Activated T-helper 1 cell treated with anti-CD3 and anti-CD28 coated beads, Interleukin-12 subunit alpha, Interleukin-12 subunit beta, Interleukin-2, Interleukin-4 antibody, amounts not matched to agents 30 ng/mL and 10 ng/mL and 1 ng/mL, durations not matched to agents 14 hours and 24 hours and 36 hours (primary cell): ENCODE results near the gene RRAD. TPM values are rescaled to one million over a fixed set of nuclear protein-coding genes. Genes with fewer than 3 reads are reported as not detected.
A peak's percentile ranks its signal among the peaks of the same experiment; 100 is the strongest.
"Not testable (repeated sequence)": the region's sequence is repeated elsewhere in the genome, so short reads cannot be mapped to it uniquely, and the experiment has no call there.

ENCODE experiments used
- DNase-seq: peaks from one replicate; pipeline ENCODE4 v3.0.0; 2021; ENCODE audit warnings: low spot score
- H3K27ac Mint-ChIP-seq: one replicate; pipeline ENCODE4 v1.8.0; 2021; ENCODE audit warnings: mild to moderate bottlenecking, mixed read lengths
- H3K27me3 Mint-ChIP-seq: one replicate; pipeline ENCODE4 v1.8.0; 2022; ENCODE audit warnings: mild to moderate bottlenecking, moderate library complexity, mixed read lengths; ENCODE audit not compliant: insufficient read depth
- H3K36me3 Mint-ChIP-seq: one replicate; pipeline ENCODE4 v1.8.0; 2021; ENCODE audit warnings: low read depth, mixed read lengths
- H3K4me1 Mint-ChIP-seq: one replicate; pipeline ENCODE4 v1.8.0; 2021; ENCODE audit warnings: low read depth, mixed read lengths
- H3K4me3 Mint-ChIP-seq: one replicate; pipeline ENCODE4 v1.8.0; 2021; ENCODE audit warnings: mild to moderate bottlenecking, moderate library complexity, mixed read lengths
- H3K9me3 Mint-ChIP-seq: one replicate; pipeline ENCODE4 v1.8.0; 2021; ENCODE audit warnings: mixed read lengths
- intact Hi-C: fragments of 100-400 bp; cut with micrococcal nuclease; formaldehyde crosslinking; loops from one replicate; pipeline ENCODE4 v1.15.1; 2024
- total RNA-seq: library from RNA; stranded (reverse); gene quantifications from 2 replicates; pipeline ENCODE4 v1.2.3, GENCODE V29; 2022

The RRAD gene
- total RNA-seq, 1 donor from 2014 or later = 0.83 TPM

DNA sequence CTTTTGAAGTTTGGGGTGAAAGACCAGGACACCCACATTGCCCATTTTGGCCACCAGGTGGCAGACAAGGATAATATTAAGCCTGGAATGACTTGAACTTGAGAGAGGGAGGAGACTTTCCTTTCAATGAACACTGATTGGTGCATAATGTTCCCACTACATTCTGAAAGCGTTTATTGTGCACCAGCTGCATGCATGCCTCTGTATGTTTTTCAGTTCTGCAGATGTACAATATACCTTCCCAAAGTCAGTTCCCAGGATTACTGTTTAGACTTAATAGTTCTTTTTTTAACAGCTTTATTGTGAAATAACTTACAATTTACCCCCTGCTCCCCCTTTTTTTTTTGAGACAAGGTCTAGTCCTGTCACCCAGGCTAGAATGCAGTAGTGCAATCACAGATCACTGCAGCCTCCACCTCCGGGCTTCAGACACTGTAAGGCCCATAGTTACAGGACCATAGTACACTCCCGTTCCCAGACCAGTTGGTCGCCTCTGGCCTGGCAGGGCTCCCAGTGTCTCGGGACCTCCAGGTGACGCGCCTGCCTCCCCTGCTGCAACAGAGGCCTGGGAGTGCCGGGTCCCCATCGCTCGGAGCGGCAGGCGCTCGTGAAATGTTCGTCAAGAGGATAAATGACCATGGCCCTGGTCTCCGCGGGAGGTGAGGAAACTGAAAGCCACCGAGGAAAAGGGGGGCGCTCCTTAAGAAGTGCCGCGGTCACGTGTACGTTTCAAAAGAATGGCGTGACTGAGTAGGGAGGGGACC, 22.1 kb upstream of the RRAD start:
- Mint-ChIP-seq H3K27ac (no peak overlapping the region), H3K4me1 (peaks cover 24% of the 10 kb centered on the region), H3K9me3 (peaks cover 8% of the 10 kb centered on the region), H3K36me3 (peaks cover 6% of the 10 kb centered on the region), H3K27me3 (peaks cover 19% of the 10 kb centered on the region), H3K4me3 (peak overlapping the region; percentile 87)
- peak; percentile 78 for DNase-seq
- intact Hi-C loops = loop anchor here (1.0 to 2.0 kb wide), 6 partner anchors 13 to 301 kb away; partner anchors contain the start of genes CIAO2B, FBXL8, SLC9A5 and TRADD

DNA sequence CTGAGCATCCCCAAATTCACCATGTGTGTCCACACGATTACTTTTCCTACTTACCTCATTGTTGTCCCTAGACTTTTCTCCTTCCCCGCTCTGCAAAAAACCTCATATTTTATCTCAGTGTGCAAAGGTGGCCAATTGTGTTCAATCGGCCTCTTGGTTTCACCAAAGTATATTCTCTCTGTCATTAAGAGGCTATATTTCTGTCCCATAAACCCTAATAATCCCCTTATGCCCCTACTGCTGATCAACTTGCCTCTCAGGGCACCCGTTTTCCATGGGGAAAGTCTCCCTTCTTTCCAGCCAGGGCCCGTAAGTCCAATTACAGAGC, 21.6 kb upstream of the RRAD start:
- no peak for DNase-seq
- Mint-ChIP-seq H3K9me3 (peaks cover 8% of the 10 kb centered on the region), H3K4me3 (no peak overlapping the region), H3K36me3 (peaks cover 6% of the 10 kb centered on the region), H3K27ac (no peak overlapping the region), H3K4me1 (peaks cover 24% of the 10 kb centered on the region), H3K27me3 (peaks cover 19% of the 10 kb centered on the region)
- intact Hi-C loops = loop anchor here (1.0 to 2.0 kb wide), 6 partner anchors 13 to 301 kb away; partner anchors contain the start of genes CIAO2B, FBXL8, SLC9A5 and TRADD

DNA sequence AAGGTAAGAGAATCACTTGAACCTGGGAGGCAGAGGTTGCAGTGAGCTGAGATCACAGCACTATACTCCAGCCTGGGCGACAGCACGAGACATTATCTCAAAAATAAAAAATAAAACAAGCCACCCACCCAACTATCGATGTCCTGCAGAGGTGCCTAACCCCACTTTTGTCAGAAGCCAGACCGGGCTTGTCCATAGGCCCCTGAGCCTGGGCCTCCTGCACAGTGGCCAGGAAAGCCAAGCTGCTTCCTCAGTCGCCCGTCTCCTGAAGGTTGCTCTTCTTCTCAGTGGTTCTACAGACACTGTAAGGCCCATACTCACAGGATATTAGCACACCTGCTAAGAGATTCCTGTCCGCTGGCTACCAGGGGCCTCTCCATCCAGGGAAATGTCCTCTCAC, 21.2 kb upstream of the RRAD start:
- Mint-ChIP-seq H3K27me3 (peaks cover 19% of the 10 kb centered on the region), H3K9me3 (peaks cover 4% of the 10 kb centered on the region), H3K4me3 (no peak overlapping the region), H3K4me1 (peaks cover 24% of the 10 kb centered on the region), H3K36me3 (peaks cover 6% of the 10 kb centered on the region), H3K27ac (no peak overlapping the region)
- intact Hi-C loops = loop anchor here (2.0 kb wide), 2 partner anchors 208 to 238 kb away; no protein-coding TSS in a partner anchor
- DNase-seq = no peak

DNA sequence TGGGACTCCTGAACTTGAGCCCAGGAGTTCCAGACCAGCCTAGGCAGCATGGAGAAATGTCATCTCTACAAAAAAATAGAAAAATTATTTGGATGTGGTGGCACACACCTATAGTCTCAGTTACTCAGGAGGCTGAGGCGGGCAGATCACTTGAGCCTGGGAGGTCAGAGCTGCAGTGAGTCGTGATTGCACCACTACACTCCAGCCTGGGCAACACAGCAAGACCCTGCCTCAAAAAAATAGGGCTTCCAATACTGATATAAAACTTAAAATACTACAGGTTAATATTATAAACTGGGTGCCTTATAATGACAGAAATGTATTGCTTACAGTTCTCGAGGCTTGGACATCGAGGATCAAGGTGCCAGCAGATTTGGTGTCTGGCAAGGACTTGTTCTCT, 20.6 kb upstream of the RRAD start:
- Mint-ChIP-seq H3K9me3 (no peaks in the 10 kb centered on the region), H3K36me3 (peaks cover 7% of the 10 kb centered on the region), H3K27ac (no peak overlapping the region), H3K4me3 (no peak overlapping the region), H3K27me3 (peaks cover 19% of the 10 kb centered on the region), H3K4me1 (peaks cover 24% of the 10 kb centered on the region)
- intact Hi-C loops = loop anchor here (2.0 kb wide), 2 partner anchors 209 to 239 kb away; no protein-coding TSS in a partner anchor
- no peak for DNase-seq

DNA sequence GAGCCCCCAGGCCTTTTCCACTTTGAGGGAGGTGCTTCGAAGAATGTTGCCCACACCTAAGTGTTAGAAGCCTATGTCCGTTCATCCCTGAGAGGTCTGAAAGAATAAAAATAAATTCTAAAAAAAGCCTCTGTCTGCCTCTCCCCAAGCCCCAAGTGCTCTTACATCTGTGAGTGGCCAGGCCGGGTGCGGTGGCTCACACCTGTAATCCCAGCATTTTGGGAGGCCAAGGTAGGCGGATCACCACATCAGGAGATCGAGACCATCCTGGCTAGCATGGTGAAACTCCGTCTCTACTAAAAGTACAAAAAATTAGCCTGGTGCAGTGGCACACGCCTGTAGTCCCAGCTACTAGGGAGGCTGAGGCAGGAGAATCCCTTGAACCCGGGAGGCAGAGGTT, 19.6 kb upstream of the RRAD start:
- peaks cover 19% of the 10 kb centered on the region for H3K27me3 Mint-ChIP-seq
- intact Hi-C loops = not testable (repeated sequence)

DNA sequence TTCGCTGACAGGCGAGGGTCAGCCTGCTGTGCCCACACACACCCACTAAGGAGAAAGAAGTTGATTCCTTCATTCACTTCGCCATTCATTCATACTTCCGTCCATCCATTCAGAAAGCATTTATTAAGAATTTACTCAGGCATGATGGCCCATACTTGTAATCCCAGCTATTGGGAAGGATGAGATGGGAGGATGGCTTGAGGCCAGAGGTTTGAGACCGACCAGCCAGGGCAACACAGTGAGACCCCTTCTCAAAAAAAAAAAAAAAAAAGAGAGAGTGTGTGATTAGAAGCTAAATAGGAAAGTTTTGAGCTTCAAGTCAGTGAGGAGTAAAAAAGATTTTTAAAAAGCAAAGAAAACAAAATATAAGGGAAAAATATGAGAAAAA, 18.7 kb upstream of the RRAD start:
- peaks cover 10% of the 10 kb centered on the region for H3K27me3 Mint-ChIP-seq
- H3K36me3 Mint-ChIP-seq = peaks cover 7% of the 10 kb centered on the region
- intact Hi-C loops = no loop called here
- H3K27ac Mint-ChIP-seq = no peak overlapping the region
- H3K9me3 Mint-ChIP-seq = no peaks in the 10 kb centered on the region
- peaks cover 16% of the 10 kb centered on the region for H3K4me1 Mint-ChIP-seq
- H3K4me3 Mint-ChIP-seq = no peak overlapping the region
- DNase-seq = no peak

More for the DNA sequence above, 19.6 kb upstream of the RRAD start:
- DNase-seq, H3K9me3 Mint-ChIP-seq, H3K36me3 Mint-ChIP-seq, H3K27ac Mint-ChIP-seq, H3K4me3 Mint-ChIP-seq: not testable (repeated sequence)
- H3K4me1 Mint-ChIP-seq = peaks cover 16% of the 10 kb centered on the region

DNA sequence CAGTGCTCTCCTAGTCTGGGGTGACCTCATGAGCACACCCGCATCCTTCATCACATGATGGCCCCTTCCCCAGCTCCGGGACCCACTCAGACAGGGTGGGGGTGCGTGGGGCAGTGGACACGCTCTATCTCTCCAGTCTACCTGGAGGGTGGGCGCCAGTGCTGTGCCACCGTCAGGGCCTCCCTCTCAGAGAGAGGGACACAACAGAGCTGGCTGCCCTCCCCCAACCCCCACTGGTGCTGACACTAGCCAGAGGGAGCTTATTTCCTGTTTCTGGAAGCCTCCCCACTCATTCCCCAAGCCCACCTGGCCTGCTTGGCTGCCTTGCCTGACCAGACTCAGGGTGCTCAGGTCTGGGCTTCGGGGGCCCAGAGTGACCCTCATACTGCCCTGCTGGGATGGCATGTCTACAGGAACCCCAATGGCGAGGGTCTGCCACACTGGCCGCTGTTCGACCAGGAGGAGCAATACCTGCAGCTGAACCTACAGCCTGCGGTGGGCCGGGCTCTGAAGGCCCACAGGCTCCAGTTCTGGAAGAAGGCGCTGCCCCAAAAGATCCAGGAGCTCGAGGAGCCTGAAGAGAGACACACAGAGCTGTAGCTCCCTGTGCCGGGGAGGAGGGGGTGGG, 18.2 kb upstream of the RRAD start:
- H3K27me3 Mint-ChIP-seq = peaks cover 6% of the 10 kb centered on the region
- H3K27ac Mint-ChIP-seq = no peak overlapping the region
- no peak overlapping the region for H3K4me3 Mint-ChIP-seq

DNA sequence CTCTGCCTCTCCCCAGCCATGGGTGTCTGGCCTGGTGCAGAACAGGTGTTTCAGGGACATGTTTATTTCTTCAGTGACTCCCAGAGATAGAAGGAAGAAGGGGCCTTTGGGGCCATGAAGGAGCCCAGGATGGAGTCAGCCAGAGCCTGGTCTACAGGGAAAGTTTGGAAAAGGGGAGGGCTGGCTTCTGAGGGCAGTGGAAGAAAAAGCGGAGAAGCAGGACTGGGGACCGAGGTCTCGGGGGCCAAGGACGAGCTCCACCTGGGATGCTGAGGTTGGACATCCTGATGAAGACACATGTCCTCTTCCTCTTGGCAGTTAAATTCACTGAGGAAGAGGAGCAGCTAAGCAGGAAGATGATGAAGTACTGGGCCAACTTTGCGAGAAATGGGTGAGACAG, 17.6 kb upstream of the RRAD start:
- Mint-ChIP-seq H3K27ac (no peak overlapping the region), H3K36me3 (peaks cover 7% of the 10 kb centered on the region), H3K4me1 (peaks cover 10% of the 10 kb centered on the region), H3K4me3 (no peak overlapping the region), H3K27me3 (peaks cover 3% of the 10 kb centered on the region), H3K9me3 (no peaks in the 10 kb centered on the region)
- intact Hi-C loops = no loop called here
- DNase-seq = no peak

More for the DNA sequence above, 18.2 kb upstream of the RRAD start:
- H3K4me1 Mint-ChIP-seq = peaks cover 15% of the 10 kb centered on the region
- H3K36me3 Mint-ChIP-seq = peaks cover 7% of the 10 kb centered on the region
- H3K9me3 Mint-ChIP-seq = no peaks in the 10 kb centered on the region
- intact Hi-C loops = no loop called here
- no peak for DNase-seq

DNA sequence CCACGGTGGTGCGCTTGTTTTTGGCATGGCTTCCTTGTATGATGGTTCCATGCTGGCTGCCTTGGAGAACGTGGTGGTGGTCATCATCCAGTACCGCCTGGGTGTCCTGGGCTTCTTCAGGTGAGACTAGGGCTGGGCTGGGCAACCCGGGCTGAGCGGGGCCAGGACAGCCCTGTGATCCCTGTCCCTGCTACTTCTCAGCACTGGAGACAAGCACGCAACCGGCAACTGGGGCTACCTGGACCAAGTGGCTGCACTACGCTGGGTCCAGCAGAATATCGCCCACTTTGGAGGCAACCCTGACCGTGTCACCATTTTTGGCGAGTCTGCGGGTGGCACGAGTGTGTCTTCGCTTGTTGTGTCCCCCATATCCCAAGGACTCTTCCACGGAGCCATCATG, 14.9 kb upstream of the RRAD start:
- no peaks in the 10 kb centered on the region for H3K9me3 Mint-ChIP-seq
- no peaks in the 10 kb centered on the region for H3K27me3 Mint-ChIP-seq
- peaks cover 14% of the 10 kb centered on the region for H3K36me3 Mint-ChIP-seq
- H3K4me1 Mint-ChIP-seq = peaks cover 26% of the 10 kb centered on the region
- intact Hi-C loops = no loop called here
- DNase-seq = no peak
- no peak overlapping the region for H3K27ac Mint-ChIP-seq
- H3K4me3 Mint-ChIP-seq = no peak overlapping the region

DNA sequence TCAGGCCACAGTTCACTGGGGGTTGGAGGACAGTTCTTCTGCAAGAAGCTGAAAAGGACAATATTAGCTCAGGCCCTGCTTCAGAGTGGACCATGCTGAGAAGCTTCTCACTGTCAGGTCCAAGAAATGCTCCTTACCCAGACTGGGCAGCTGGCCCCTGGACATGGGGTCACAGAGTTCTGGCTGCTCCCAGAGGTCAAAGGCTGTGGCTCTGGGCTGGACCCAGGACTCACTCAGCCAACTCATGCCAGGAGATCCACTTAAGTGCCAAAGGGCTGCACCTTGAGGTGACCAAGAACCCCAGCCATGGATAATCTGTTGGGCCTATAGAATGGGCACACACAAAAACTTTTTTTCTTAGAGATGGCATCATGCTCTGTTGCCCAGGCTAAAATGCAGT, 14.0 kb upstream of the RRAD start:
- Mint-ChIP-seq H3K36me3 (peaks cover 14% of the 10 kb centered on the region), H3K4me3 (no peak overlapping the region), H3K27me3 (no peaks in the 10 kb centered on the region), H3K4me1 (peaks cover 32% of the 10 kb centered on the region), H3K27ac (no peak overlapping the region), H3K9me3 (no peaks in the 10 kb centered on the region)
- DNase-seq = no peak
- intact Hi-C loops = no loop called here

DNA sequence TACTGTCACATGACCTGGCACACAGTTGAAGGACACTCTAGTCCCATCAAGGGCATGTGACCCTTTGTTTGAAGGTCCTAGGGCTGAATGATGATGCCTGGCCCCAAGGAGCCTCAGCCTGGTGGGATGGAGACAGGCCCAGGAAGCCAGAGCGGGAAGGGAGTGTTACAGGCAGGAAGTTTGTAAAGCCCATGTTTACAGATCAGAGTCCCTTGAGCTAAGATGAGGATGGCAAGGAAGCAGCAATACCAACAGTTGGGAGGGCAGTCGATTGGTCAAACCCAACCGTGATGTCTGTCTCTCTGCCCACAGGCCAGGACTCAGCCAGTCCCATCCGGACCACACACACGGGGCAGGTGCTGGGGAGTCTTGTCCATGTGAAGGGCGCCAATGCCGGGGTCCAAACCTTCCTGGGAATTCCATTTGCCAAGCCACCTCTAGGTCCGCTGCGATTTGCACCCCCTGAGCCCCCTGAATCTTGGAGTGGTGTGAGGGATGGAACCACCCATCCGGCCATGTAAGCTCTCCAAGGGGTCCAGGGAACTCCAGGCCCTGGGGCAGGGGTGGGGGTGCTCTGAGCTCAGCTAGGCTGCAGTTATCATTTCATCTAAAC, 12.5 kb upstream of the RRAD start:
- Mint-ChIP-seq H3K27me3 (no peaks in the 10 kb centered on the region), H3K4me3 (peak overlapping the region; percentile 96), H3K36me3 (peaks cover 23% of the 10 kb centered on the region), H3K27ac (no peak overlapping the region), H3K4me1 (peaks cover 40% of the 10 kb centered on the region), H3K9me3 (no peaks in the 10 kb centered on the region)
- DNase-seq = no peak
- intact Hi-C loops = no loop called here

DNA sequence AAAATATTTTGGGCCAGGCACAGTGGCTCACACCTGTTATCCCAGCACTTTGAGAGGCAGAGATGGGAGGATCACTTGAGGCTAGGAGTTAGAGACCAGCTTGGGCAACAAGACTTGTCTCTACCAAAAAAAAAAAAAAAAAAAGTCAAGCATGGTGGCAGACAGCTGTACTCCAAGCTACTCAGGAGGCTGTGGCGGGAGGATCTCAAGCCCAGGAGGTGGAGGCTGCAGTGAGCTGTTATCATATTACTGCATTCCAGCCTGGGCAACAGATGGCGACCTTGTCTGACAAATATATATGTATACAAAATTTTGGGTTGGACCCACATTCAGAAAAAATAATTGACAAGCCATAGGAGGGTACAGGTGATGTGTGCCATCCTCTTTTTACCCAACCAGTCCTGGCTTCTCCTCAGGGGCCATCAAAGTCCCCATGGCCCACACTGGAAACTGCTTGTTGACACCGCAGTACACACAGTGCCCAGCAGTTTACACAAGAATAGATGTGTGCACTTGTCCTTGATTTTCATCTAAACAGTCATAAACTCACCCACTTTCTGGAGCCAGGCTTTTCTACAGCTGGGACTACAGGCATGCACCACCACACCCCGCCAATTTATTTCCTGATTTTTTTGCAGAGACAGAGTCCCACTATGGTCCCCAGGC, 11.7 kb upstream of the RRAD start:
- H3K27ac Mint-ChIP-seq = no peak overlapping the region
- intact Hi-C loops = no loop called here
- DNase-seq = no peak
- H3K36me3 Mint-ChIP-seq = peaks cover 27% of the 10 kb centered on the region
- H3K4me1 Mint-ChIP-seq = peaks cover 48% of the 10 kb centered on the region
- H3K4me3 Mint-ChIP-seq = peak overlapping the region; percentile 96
- H3K9me3 Mint-ChIP-seq = no peaks in the 10 kb centered on the region
- no peaks in the 10 kb centered on the region for H3K27me3 Mint-ChIP-seq

DNA sequence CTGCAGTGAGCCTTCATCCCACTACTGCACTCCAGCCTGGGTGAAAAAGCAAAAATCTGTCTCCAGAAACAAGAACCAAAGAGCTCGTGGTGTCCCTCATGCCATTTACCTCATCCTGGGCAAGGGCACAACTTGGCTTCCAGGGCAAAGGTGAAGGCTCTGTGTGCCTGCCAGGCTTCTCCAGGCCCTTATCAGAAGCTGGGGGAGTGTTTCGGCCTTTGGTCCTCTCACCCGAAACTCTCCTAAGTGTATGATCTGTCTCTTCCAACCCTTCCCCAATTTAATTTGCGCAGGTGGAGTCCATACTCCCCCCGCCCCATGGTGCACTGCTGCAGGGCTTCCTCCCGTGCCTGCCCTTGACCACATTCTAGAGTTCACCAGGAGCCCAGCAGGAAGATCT, 11.1 kb upstream of the RRAD start:
- Mint-ChIP-seq H3K27ac (peak overlapping the region; percentile 41), H3K4me1 (peaks cover 53% of the 10 kb centered on the region), H3K9me3 (no peaks in the 10 kb centered on the region), H3K4me3 (peak overlapping the region; percentile 96), H3K27me3 (no peaks in the 10 kb centered on the region), H3K36me3 (peaks cover 30% of the 10 kb centered on the region)
- intact Hi-C loops = no loop called here
- no peak for DNase-seq
